Inflammatory macrophage treated with lipopolysaccharide for 4 hours (primary cell): ENCODE measurements around the gene ARL6IP1.

ENCODE experiments used
- DNase-seq: peaks from one replicate; pipeline ENCODE4 v3.0.0-alpha.2; 2020

The ARL6IP1 gene

DNA sequence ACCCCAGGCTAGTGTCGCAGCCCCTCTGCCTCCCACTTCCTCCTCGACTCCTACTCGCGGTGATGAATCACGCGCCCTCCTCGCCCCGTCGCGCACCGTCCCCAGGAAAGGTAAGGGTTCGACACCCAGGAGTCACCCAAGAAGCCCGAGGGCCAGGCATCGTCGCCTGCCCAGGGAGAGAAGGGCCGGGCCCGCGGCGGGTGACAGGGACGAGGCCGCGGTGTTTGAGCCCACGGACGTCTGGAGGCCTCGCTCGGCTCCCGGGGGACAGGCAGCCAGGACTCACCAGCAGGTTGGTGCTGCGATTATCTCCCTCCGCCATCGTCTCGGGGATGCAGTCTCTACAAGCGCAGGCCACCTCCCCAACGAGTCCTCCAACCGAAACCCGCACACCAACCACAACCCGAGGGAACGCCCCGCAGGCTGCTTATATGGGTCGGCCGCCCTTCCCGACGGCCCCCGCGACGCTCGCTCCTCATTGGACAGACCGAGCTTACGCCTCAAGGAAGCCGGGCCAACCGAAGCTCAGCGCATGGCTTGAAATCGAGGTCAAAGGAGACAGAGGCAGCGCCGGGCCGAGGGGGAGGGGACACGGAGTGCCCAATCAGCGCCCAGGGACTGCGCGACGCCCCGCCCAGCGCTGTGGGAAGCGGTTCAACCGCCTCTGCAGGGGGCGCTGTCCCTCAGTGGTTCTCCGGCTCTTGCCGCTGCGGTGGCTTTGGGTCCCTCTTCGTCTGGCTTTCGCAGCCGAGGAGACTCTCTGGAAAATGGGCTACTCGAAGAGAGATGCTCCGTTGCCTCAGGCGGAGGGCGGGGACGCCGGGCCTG is at the start of gene ARL6IP1:
Gene ARL6IP1 (minus strand): TSS at position 405 of the 828 bp plus-strand sequence. CDS start 83 bp downstream, at position 322.
- peak; percentile 100 for DNase-seq

DNA sequence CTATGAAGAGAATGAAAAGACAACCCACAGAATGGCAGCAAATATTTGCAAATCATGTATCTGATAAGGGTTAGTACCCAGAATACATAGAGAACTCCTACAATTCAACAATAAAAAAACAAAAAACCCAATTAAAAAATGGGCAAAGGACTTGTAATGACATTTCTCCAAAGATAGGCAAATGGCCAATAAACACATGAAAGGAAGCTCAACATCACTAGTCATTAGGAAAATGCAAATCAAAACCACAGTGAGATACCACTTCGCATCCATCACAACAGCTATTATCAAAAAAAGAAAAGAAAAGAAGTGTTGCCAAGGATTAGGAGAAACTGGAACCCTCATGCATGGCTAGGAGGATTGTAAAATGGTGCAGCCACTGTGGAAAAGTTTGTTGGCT is 45.1 kb upstream of the ARL6IP1 start:
- DNase-seq, result no peak

DNA sequence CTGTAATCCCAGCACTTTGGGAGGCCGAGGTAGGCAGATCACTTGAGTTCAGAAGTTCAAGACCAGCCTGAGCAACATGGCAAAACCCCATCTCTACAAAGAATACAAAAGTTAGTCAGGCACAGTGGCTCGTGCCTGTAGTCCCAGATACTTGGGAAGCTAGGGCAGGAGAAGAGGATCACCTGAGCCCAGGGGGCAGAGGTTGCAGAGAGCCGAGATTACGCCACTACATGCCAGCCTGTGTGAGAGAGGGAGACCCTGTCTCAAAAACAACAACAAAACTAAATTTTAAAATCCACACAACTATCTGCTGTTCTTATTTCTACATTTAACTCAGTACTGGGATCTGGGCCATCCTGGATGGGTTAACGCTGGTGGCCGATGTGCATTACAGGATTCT is 41.2 kb upstream of the ARL6IP1 start:
- no peak for DNase-seq

GRCh38 chr16:18841833-18842525 is 40.6 kb upstream of the ARL6IP1 start:
- DNase-seq, result peak; percentile 87

GRCh38 chr16:18839555-18839954 is 38.2 kb upstream of the ARL6IP1 start:
- DNase-seq, result no peak

GRCh38 chr16:18836702-18837101 is 35.4 kb upstream of the ARL6IP1 start:
- no peak for DNase-seq

GRCh38 chr16:18834864-18835263 is 33.5 kb upstream of the ARL6IP1 start:
- DNase-seq, result no peak

- no peak for DNase-seq
Measured at GRCh38 chr16:18833707-18834505, 32.6 kb upstream of the ARL6IP1 start.

DNA sequence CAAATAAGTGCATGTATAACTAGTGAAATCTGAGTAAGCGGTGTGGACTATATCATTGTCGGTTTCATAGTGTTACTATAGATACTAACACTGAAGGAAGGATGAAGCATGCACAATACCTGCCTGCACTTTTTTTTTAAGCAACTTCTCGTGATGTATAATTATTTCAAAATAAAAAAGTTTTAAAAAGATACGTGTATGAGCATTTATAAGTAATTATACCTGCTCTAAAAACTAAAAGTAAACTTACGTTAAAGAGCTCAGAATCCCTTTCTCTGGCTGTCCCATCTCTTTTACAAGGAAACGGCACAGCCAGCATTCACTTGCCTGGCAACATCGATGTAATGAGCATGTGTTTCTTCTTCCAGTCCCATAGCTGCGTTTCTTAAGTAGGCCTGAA is 31.3 kb upstream of the ARL6IP1 start:
- no peak for DNase-seq

DNA sequence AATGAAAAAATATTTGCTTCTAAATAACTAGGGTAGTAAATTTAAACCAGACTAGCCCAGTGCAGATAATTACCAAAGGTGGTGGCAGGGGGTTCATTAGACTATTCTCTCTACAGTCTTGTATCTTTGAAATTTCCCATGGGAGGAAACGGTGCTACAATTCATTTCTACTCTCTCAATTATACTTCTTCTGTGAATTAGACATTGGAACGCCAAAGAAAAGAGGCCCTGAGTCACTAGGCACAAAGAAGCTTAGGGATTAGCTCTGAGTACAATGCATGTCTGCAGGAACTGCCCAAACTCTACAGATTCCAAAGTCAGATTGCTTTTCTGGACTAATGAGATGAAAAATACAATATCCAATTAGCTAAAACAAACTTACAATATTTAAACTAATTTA is 30.7 kb upstream of the ARL6IP1 start:
- no peak for DNase-seq

- DNase-seq, result peak; percentile 6
Measured at GRCh38 chr16:18829251-18829650, 27.9 kb upstream of the ARL6IP1 start.

DNA sequence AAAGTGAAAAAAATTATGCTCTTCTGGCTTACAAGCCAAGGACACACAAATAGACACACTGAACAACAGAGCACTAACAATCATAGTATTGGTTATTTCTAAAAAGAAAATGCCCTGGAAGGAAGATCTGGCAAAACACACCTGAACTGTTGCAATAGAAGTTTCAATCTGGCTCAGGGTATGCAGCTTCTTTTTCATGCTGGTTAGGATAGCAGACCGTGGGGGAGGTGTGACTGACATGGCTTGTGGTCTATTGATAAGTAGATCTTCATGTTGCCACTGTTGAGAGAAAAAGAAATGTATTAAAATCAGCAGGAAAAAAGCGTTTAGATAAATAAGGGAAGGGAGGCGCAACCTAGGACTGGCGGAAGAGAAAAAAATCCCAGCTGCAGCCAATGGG is 26.5 kb upstream of the ARL6IP1 start:
- no peak for DNase-seq

DNA sequence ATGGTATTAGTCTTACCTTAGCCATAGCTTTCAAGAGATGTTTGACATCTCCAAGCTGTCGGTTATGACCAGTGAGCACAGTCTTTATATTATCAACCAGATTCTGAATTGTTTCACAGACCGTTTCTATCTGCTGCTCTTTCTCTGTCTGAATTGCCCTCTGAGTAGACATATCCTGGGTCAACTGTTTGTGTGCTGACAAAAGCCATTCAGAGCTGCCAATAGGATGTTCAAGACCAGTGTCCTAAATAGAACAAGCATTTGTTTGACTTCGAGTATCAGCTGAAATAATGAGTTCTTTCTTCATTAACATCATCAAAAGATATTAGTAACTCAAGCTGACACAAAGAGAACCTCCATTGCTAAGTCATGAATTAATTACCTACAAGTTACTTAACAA is 14.9 kb upstream of the ARL6IP1 start:
- DNase-seq, result no peak

- no peak for DNase-seq
Measured at GRCh38 chr16:18811925-18812324, 10.6 kb upstream of the ARL6IP1 start.

GRCh38 chr16:18809165-18809564 is 7.8 kb upstream of the ARL6IP1 start:
- DNase-seq, result no peak

GRCh38 chr16:18805257-18805773 is 4.0 kb upstream of the ARL6IP1 start:
- DNase-seq, result no peak

GRCh38 chr16:18804540-18804939 is 3.2 kb upstream of the ARL6IP1 start:
- no peak for DNase-seq

GRCh38 chr16:18803569-18804462 is 2.5 kb upstream of the ARL6IP1 start:
- DNase-seq, result peak; percentile 56

DNA sequence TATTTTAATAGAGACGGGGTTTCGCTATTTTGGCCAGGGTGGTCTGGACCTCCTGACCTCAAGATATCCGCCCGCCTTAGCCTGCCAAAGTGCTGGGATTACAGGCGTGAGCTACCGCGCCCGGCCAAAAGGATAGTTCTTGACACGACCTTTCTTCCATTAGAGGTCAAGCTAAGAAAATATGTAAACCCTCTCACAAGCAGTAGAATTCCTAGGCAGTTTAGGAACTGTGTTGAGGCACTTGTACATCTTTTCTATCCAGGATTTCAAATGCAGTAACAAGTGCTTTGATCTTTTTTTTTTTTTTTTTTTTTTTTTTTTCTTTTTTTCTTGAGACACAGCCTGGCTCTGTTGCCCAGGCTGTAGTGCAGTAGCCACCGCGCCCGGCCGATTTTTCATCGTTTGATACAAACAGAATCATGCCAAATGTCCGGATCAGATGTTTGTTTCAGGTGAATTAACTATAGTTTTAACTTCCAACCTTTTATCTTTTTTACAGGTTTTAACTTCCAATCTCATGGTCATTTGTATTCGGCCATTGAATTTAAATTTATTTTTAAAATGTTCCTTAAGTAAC is 1.5 kb upstream of the ARL6IP1 start:
- DNase-seq, result no peak

DNA sequence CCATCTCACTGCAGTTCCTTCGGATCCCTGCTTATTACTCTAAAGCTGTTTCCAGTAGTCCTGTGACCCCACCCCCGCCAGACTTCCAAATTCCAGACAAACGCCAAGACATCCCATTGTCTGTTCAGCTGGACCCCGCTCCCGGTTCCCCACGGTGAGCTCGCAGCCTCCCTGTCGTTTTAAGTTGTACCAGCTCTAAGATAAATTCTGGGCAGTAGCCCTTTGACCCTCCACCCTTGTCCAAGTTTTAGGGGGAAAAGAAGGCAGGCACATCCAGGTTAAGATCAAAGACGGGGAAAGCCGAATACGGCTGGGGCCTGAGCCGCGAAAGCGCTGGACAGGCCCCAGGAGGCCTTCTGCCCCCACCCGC is 589 bp downstream of the ARL6IP1 start:
- DNase-seq, result no peak

GRCh38 chr16:18800293-18800692 is 1.1 kb downstream of the ARL6IP1 start:
- no peak for DNase-seq

DNA sequence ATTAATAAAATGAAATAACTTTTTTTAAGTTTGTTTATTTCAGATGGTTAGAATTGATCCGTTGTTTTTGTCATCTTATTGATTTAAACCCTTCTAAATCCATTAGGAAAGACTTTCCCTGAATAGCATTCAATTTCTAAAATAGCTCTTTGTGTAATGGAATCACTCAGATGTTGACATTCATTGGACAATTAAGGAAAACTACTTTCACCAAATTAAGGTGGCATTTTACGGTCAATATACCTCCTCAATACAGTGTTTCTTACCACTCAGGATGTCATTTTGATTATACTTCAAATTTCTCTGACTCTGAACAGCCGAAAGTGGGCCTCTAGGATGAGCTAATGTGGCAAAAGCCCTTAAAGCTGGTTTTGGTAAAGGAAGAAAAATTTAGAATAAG is 1.8 kb downstream of the ARL6IP1 start:
- DNase-seq, result no peak
